DND-41 (cell line): ENCODE results near the gene PAX6.

Source experiments
- ATAC-seq: fragments of 200-7000 bp; cut with Tn5 transposase; 3 replicates; pipeline ENCODE4 v1.9.1; 2021; ENCODE audit warnings: low read depth; ENCODE audit not compliant: insufficient read depth
- DNase-seq: peaks from one replicate; pipeline ENCODE4 v3.0.0-alpha.2; 2020
- H2AFZ ChIP-seq: 2 replicates; pipeline ENCODE4 v1.6.0; 2012; ENCODE audit warnings: low read depth, low read length
- H3K27ac ChIP-seq: 2 replicates; pipeline ENCODE4 v1.5.1; 2012; ENCODE audit warnings: low read length, inconsistent platforms
- H3K27me3 ChIP-seq: fragments of 200-600 bp; sonication (generic); 2 replicates; pipeline ENCODE4 v1.6.0; 2012; ENCODE audit warnings: low read length, mild to moderate bottlenecking, inconsistent platforms; ENCODE audit not compliant: insufficient read depth, poor library complexity
- H3K36me3 ChIP-seq: 2 replicates; pipeline ENCODE4 v1.5.1; 2012; ENCODE audit warnings: low read length, inconsistent platforms; ENCODE audit not compliant: insufficient read depth
- H3K4me1 ChIP-seq: 2 replicates; pipeline ENCODE4 v1.5.1; 2012; ENCODE audit warnings: mild to moderate bottlenecking, low read length; ENCODE audit not compliant: insufficient read depth
- H3K4me2 ChIP-seq: 2 replicates; pipeline ENCODE4 v1.6.0; 2012; ENCODE audit warnings: mild to moderate bottlenecking, moderate library complexity, low read length, inconsistent platforms; ENCODE audit not compliant: insufficient read depth
- H3K4me3 ChIP-seq, 2 experiments: fragments of 200-600 bp in 1 of 2; shearing (Covaris generic) in 1 of 2; 2 replicates each; pipeline ENCODE4 v1.5.1; 2012 to 2016; ENCODE audit warnings: inconsistent platforms in 2 of 2, low read length in 2 of 2, mild to moderate bottlenecking in 2 of 2, low read depth in 1 of 2, moderate library complexity in 1 of 2
- H3K79me2 ChIP-seq: 2 replicates; pipeline ENCODE4 v1.6.0; 2012; ENCODE audit warnings: low read length, inconsistent platforms; ENCODE audit not compliant: insufficient read depth
- H3K9ac ChIP-seq: 2 replicates; pipeline ENCODE4 v1.6.0; 2012; ENCODE audit warnings: low read depth, mild to moderate bottlenecking, inconsistent platforms, low read length, moderate library complexity
- H3K9me3 ChIP-seq: 2 replicates; pipeline ENCODE4 v1.5.1; 2012; ENCODE audit warnings: low read length, moderate library complexity, mild to moderate bottlenecking, inconsistent platforms; ENCODE audit not compliant: insufficient read depth, severe bottlenecking
- H4K20me1 ChIP-seq: 2 replicates; pipeline ENCODE4 v1.6.0; 2012; ENCODE audit warnings: low read length; ENCODE audit not compliant: insufficient read depth
- EZH2 ChIP-seq: IDR thresholded peaks from 3 replicates; pipeline ENCODE4 v1.6.1; 2012; ENCODE audit warnings: borderline replicate concordance, low read depth, mild to moderate bottlenecking, moderate library complexity, low read length, inconsistent platforms; ENCODE audit not compliant: severe bottlenecking
- TF ChIP-seq, protein P1 (sequence below): IDR thresholded peaks from 2 replicates; pipeline ENCODE4 v1.5.1; 2012; ENCODE audit warnings: borderline replicate concordance, low read length, moderate library complexity, mild to moderate bottlenecking; ENCODE audit not compliant: poor library complexity, severe bottlenecking; ENCODE audit errors: extremely low read depth

Gene PAX6

DNA sequence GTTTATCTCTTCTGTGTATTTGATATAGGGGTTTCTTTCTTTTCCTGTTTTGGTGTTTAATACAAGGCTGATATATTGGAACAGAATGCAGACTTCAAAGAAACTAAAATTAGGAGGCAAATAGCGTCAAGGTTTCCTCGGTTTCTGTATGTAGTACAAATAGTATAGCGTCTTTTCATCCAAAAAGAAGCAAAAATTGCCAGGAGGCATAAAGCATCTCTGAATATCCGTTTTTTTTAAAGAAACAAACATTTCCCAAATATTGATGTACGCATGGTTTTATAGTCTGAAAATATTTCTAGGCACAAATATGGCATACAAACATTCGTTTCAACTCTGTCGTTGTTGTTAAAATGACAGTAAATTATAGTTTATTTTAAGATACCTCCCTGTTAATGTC is 17.1 kb upstream of the PAX6 start:
- peaks cover 8% of the 10 kb centered on the region for H3K27me3 ChIP-seq
- H4K20me1 ChIP-seq: no peaks in the 10 kb centered on the region
- H2AFZ ChIP-seq: no peak overlapping the region
- no peaks in the 10 kb centered on the region for H3K36me3 ChIP-seq
- no peak for ATAC-seq
- H3K4me3 ChIP-seq: no peak overlapping the region
- H3K4me2 ChIP-seq: no peak overlapping the region
- no peaks in the 10 kb centered on the region for H3K4me1 ChIP-seq
- no peak for TF ChIP-seq EZH2
- TF ChIP-seq, protein P1, sequence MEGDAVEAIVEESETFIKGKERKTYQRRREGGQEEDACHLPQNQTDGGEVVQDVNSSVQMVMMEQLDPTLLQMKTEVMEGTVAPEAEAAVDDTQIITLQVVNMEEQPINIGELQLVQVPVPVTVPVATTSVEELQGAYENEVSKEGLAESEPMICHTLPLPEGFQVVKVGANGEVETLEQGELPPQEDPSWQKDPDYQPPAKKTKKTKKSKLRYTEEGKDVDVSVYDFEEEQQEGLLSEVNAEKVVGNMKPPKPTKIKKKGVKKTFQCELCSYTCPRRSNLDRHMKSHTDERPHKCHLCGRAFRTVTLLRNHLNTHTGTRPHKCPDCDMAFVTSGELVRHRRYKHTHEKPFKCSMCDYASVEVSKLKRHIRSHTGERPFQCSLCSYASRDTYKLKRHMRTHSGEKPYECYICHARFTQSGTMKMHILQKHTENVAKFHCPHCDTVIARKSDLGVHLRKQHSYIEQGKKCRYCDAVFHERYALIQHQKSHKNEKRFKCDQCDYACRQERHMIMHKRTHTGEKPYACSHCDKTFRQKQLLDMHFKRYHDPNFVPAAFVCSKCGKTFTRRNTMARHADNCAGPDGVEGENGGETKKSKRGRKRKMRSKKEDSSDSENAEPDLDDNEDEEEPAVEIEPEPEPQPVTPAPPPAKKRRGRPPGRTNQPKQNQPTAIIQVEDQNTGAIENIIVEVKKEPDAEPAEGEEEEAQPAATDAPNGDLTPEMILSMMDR: no peak
- H3K79me2 ChIP-seq: no peaks in the 10 kb centered on the region
- H3K9ac ChIP-seq: no peak overlapping the region
- H3K9me3 ChIP-seq: no peaks in the 10 kb centered on the region
- no peak overlapping the region for H3K27ac ChIP-seq
- no peak for DNase-seq

GRCh38 chr11:31827455-31828206 is 16.5 kb upstream of the PAX6 start:
- Histone ChIP-seq H3K4me2 (no peak overlapping the region), H3K9ac (no peak overlapping the region)
- DNase-seq: no peak

GRCh38 chr11:31826536-31827438 is 15.7 kb upstream of the PAX6 start:
- Histone ChIP-seq H3K4me3 (no peak overlapping the region), H3K4me2 (no peak overlapping the region)

More at GRCh38 chr11:31827455-31828206, 16.5 kb upstream of the PAX6 start:
- Histone ChIP-seq H3K27ac (no peak overlapping the region), H3K9me3 (no peaks in the 10 kb centered on the region), H2AFZ (no peak overlapping the region), H4K20me1 (no peaks in the 10 kb centered on the region), H3K79me2 (no peaks in the 10 kb centered on the region), H3K27me3 (peaks cover 8% of the 10 kb centered on the region), H3K36me3 (no peaks in the 10 kb centered on the region), H3K4me1 (no peaks in the 10 kb centered on the region), H3K4me3 (no peak overlapping the region)
- TF ChIP-seq, protein P1: no peak
- no peak for TF ChIP-seq EZH2
- ATAC-seq: no peak

More at GRCh38 chr11:31826536-31827438, 15.7 kb upstream of the PAX6 start:
- H3K27me3 ChIP-seq: peaks cover 8% of the 10 kb centered on the region
- H3K27ac ChIP-seq: no peak overlapping the region
- no peak for TF ChIP-seq EZH2
- TF ChIP-seq, protein P1: no peak
- no peak overlapping the region for H2AFZ ChIP-seq
- no peaks in the 10 kb centered on the region for H3K4me1 ChIP-seq
- ATAC-seq: no peak
- no peaks in the 10 kb centered on the region for H4K20me1 ChIP-seq
- no peaks in the 10 kb centered on the region for H3K79me2 ChIP-seq
- no peaks in the 10 kb centered on the region for H3K9me3 ChIP-seq
- no peaks in the 10 kb centered on the region for H3K36me3 ChIP-seq
- H3K9ac ChIP-seq: no peak overlapping the region
- no peak for DNase-seq
